ENCODE measurements around the gene RBBP4.

GRCh38 chr1:32635508-32636277 lies 15.3 kb upstream of the RBBP4 start:
- TF ChIP-seq, protein P1, sequence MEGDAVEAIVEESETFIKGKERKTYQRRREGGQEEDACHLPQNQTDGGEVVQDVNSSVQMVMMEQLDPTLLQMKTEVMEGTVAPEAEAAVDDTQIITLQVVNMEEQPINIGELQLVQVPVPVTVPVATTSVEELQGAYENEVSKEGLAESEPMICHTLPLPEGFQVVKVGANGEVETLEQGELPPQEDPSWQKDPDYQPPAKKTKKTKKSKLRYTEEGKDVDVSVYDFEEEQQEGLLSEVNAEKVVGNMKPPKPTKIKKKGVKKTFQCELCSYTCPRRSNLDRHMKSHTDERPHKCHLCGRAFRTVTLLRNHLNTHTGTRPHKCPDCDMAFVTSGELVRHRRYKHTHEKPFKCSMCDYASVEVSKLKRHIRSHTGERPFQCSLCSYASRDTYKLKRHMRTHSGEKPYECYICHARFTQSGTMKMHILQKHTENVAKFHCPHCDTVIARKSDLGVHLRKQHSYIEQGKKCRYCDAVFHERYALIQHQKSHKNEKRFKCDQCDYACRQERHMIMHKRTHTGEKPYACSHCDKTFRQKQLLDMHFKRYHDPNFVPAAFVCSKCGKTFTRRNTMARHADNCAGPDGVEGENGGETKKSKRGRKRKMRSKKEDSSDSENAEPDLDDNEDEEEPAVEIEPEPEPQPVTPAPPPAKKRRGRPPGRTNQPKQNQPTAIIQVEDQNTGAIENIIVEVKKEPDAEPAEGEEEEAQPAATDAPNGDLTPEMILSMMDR (conservative IDR thresholded peaks at IDR 0.05; ENCODE audit: low read depth, low read length), result no peak
- TF ChIP-seq EZH2 (IDR thresholded peaks at IDR 0.05; ENCODE audit: borderline replicate concordance, low read depth, low read length, poor library complexity, severe bottlenecking), result no peak
